Endothelial cell of umbilical vein (primary cell): ENCODE measurements around the gene SEMA5A. TPM values are rescaled to one million over a fixed set of nuclear protein-coding genes. Genes with fewer than 3 reads are reported as not detected.

ENCODE experiments used
- BruUV-seq: library from RNA; stranded (reverse); fragments of 400-500 nt; replicated peaks from 2 replicates; lab custom pipeline; 2021; lab: Mats Ljungman, UMichigan
- CTCF ChIA-PET: fragments of 300-600, 350-600 bp; sonication (Branson Sonifier 250); formaldehyde crosslinking; loops from one replicate; lab custom pipeline; 2021; ENCODE audit warnings: antibody characterized with exemption, inconsistent platforms; lab: Charles Lee
- POLR2A ChIA-PET: fragments of 300-600, 350-600 bp; sonication (Branson Sonifier 250); formaldehyde crosslinking; loops from one replicate; lab custom pipeline; 2021; ENCODE audit warnings: antibody characterized with exemption, inconsistent platforms; lab: Charles Lee
- DNase-seq: peaks from one replicate; pipeline ENCODE4 v3.0.0-alpha.2; 2011; ENCODE audit warnings: low read depth, low spot score
- FAIRE-seq: peaks from 2 replicates; lab custom pipeline; 2011; peaks lifted over from hg19 to GRCh38; lab: Jason Lieb, UNC
- H2AFZ ChIP-seq: 2 replicates; pipeline ENCODE4 v1.6.0; 2012; ENCODE audit warnings: low read depth, low read length, control low read depth, inconsistent platforms
- H3K27ac ChIP-seq: 2 replicates; pipeline ENCODE4 v1.5.1; 2011; ENCODE audit warnings: low read depth, mild to moderate bottlenecking, control low read depth, low read length, moderate library complexity; ENCODE audit not compliant: insufficient read depth
- H3K27me3 ChIP-seq, 2 experiments: 2 replicates each; pipeline versions ENCODE4 v1.6.0 to v1.6.1; 2011; ENCODE audit warnings: low read length in 2 of 2, mixed read lengths in 1 of 2; ENCODE audit not compliant: control insufficient read depth in 2 of 2, insufficient read depth in 2 of 2
- H3K36me3 ChIP-seq, 2 experiments: 2 replicates in 1 of 2; 3 replicates in 1 of 2; pipeline ENCODE4 v1.5.1; 2011; ENCODE audit warnings: low read length in 2 of 2, mild to moderate bottlenecking in 1 of 2, moderate library complexity in 1 of 2; ENCODE audit not compliant: control insufficient read depth in 2 of 2, insufficient read depth in 2 of 2; ENCODE audit errors: extremely low read depth in 1 of 2
- H3K4me1 ChIP-seq: 3 replicates; pipeline ENCODE4 v1.5.1; 2011; ENCODE audit warnings: mild to moderate bottlenecking, low read length; ENCODE audit not compliant: control insufficient read depth, insufficient read depth; ENCODE audit errors: extremely low read depth
- H3K4me2 ChIP-seq: 2 replicates; pipeline ENCODE4 v1.6.1; 2011; ENCODE audit warnings: low read length, control low read depth, mixed read lengths; ENCODE audit not compliant: insufficient read depth
- H3K4me3 ChIP-seq, 3 experiments: fragments of 200-600 bp in 1 of 3; sonication (generic), shearing (Covaris generic) in 1 of 3; replicated peaks in 1 of 3; 2 replicates each; pipeline ENCODE4 v1.5.1; 2011 to 2016; ENCODE audit warnings: control low read depth in 3 of 3, low read length in 3 of 3, mild to moderate bottlenecking in 2 of 3, inconsistent platforms in 1 of 3, low read depth in 1 of 3, moderate library complexity in 1 of 3; ENCODE audit not compliant: insufficient read depth in 1 of 3
- H3K79me2 ChIP-seq: 2 replicates; pipeline ENCODE4 v1.6.0; 2012; ENCODE audit warnings: low read length, inconsistent platforms; ENCODE audit not compliant: control insufficient read depth, insufficient read depth
- H3K9ac ChIP-seq: replicated peaks from 2 replicates; pipeline ENCODE3; 2011; ENCODE audit warnings: low read length, control low read depth; ENCODE audit not compliant: insufficient read depth; ENCODE audit errors: extremely low read depth
- H3K9me1 ChIP-seq: replicated peaks from 3 replicates; pipeline ENCODE4 v1.6.0; 2011; ENCODE audit warnings: mild to moderate bottlenecking, low read length; ENCODE audit not compliant: control insufficient read depth, insufficient read depth; ENCODE audit errors: extremely low read depth
- H3K9me3 ChIP-seq: replicated peaks from 2 replicates; pipeline ENCODE4 v1.5.1; 2012; ENCODE audit warnings: low read length, inconsistent platforms; ENCODE audit not compliant: control insufficient read depth, insufficient read depth
- H4K20me1 ChIP-seq: replicated peaks from 2 replicates; pipeline ENCODE3; 2011; ENCODE audit warnings: mild to moderate bottlenecking, low read length; ENCODE audit not compliant: control insufficient read depth, insufficient read depth; ENCODE audit errors: extremely low read depth
- EZH2 ChIP-seq: IDR thresholded peaks from 2 replicates; pipeline ENCODE4 v1.6.1; 2012; ENCODE audit warnings: borderline replicate concordance, low read depth, mild to moderate bottlenecking, moderate library complexity, low read length, inconsistent platforms; ENCODE audit not compliant: severe bottlenecking
- FOS ChIP-seq: IDR thresholded peaks from 2 replicates; pipeline ENCODE4 v1.6.1; 2011; ENCODE audit warnings: mild to moderate bottlenecking, low read length, moderate library complexity, borderline replicate concordance; ENCODE audit not compliant: insufficient read depth
- MYC ChIP-seq: IDR thresholded peaks from one replicate; pipeline ENCODE4 v1.6.1; 2011; ENCODE audit warnings: mild to moderate bottlenecking, low read depth, low read length
- POLR2AphosphoS5 ChIP-seq: IDR thresholded peaks from 2 replicates; pipeline ENCODE4 v1.6.1; 2012; ENCODE audit warnings: low read depth, mild to moderate bottlenecking, control low read depth, low read length, moderate library complexity; ENCODE audit not compliant: insufficient read depth
- dilution Hi-C: fragments of 300-500 bp; cut with MboI; formaldehyde crosslinking; loops from one replicate; pipeline ENCODE4 v1.15.0; 2019; ENCODE audit warnings: low sequenced_read_pairs; ENCODE audit not compliant: extremely low pct_ligation_motif_present
- intact Hi-C: fragments of 100-400 bp; cut with micrococcal nuclease; formaldehyde crosslinking; loops from one replicate; pipeline ENCODE4 v1.10.0; 2022
- polyA plus RNA-seq, 4 experiments: library from polyadenylated mRNA; depleted of rRNA in 3 of 4; stranded (reverse) in 3 of 4; unstranded in 1 of 4; fragments of >200 nt; gene quantifications; 2 replicates each; pipeline versions ENCODE4 v1.2.1 to v1.2.3, GENCODE V29; 2011 to 2012; ENCODE audit warnings: missing spikeins in 1 of 4
- total RNA-seq: library from RNA; stranded (reverse); gene quantifications from 2 replicates; pipeline ENCODE4 v1.2.3, GENCODE V29; 2021
- TF ChIP-seq, protein P1 (sequence below), 2 donors: IDR thresholded peaks; 1 replicate in 1 of 2; 2 replicates in 1 of 2; pipeline ENCODE4 v1.5.1; 2011; ENCODE audit warnings: low read length in 2 of 2, mild to moderate bottlenecking in 2 of 2, moderate library complexity in 2 of 2, control low read depth in 1 of 2, inconsistent platforms in 1 of 2, low read depth in 1 of 2; ENCODE audit not compliant: insufficient read depth in 1 of 2; ENCODE audit errors: extremely low read depth in 1 of 2
- TF ChIP-seq, protein P2 (sequence below): IDR thresholded peaks from 2 replicates; pipeline ENCODE4 v1.6.1; 2011; ENCODE audit not compliant: insufficient read depth, insufficient read length

Gene SEMA5A
- total and polyA plus RNA-seq, 2 donors (not counting 3 experiments of a cell fraction or from before 2014, with no cell fraction given): 0.04 to 0.06 TPM

DNA sequence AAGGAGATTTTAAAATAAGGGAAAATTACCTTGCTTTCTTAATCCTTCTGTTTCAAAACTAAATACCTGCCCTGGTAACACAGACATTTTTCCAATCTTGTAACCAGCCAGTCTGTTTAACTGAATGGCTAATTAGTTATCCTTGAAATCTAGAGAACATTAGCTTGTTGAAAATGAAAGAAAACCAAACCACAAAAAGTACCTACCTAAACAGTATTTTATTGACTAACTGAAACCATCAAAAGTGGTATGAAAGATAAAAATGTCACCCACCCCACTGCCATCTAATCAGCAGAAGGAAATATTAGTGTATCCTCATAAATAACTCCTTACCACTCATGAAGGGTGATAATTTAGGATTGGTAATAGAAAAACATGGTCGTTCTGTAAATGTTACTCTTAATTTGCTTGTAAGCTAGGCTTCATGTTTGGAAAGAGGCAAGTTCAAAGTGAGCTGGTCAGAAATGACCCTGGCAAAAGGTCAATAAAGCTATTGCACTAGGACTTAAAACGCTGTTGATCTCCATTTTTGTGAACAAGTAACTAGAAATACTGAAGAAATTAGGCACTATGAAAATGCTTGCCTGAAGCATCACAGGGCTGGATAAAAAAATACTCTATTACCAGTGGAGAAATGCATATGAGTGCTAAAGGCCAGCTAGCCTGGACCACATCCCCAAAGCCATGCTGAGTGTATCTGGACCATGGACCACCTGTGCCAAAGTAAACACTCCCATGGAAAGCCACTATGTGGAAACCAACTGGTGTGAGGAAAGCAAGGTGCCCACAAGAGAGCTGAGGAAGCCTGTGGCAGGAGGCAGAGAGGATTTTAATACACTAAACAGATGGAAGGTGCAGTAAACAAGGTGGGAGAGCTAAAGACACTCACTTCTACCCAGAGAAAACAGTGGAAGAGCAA lies 8.4 kb downstream of the SEMA5A start:
- no TSS peak for BruUV-seq
- POLR2A ChIA-PET: no interaction called here
- H3K4me2 ChIP-seq: no peak overlapping the region
- no peak overlapping the region for H3K4me3 ChIP-seq
- DNase-seq (no peak), FAIRE-seq (no peak)
- intact Hi-C loops (no loop called here), dilution Hi-C loops (no loop called here)
- H3K27ac ChIP-seq: no peak overlapping the region
- TF ChIP-seq POLR2AphosphoS5: no peak
- TF ChIP-seq, protein P1, sequence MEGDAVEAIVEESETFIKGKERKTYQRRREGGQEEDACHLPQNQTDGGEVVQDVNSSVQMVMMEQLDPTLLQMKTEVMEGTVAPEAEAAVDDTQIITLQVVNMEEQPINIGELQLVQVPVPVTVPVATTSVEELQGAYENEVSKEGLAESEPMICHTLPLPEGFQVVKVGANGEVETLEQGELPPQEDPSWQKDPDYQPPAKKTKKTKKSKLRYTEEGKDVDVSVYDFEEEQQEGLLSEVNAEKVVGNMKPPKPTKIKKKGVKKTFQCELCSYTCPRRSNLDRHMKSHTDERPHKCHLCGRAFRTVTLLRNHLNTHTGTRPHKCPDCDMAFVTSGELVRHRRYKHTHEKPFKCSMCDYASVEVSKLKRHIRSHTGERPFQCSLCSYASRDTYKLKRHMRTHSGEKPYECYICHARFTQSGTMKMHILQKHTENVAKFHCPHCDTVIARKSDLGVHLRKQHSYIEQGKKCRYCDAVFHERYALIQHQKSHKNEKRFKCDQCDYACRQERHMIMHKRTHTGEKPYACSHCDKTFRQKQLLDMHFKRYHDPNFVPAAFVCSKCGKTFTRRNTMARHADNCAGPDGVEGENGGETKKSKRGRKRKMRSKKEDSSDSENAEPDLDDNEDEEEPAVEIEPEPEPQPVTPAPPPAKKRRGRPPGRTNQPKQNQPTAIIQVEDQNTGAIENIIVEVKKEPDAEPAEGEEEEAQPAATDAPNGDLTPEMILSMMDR (IDR thresholded peaks at IDR 0.05; ENCODE audit: extremely low read depth in 1 of 2, insufficient read depth in 1 of 2, low read depth in 1 of 2, low read length in 2 of 2): no peak
- TF ChIP-seq, protein P2, sequence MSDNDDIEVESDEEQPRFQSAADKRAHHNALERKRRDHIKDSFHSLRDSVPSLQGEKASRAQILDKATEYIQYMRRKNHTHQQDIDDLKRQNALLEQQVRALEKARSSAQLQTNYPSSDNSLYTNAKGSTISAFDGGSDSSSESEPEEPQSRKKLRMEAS: no peak
- no peak for TF ChIP-seq MYC
- no peak for TF ChIP-seq EZH2
- no peak for TF ChIP-seq FOS
- no peak overlapping the region for H3K9ac ChIP-seq
- no peaks in the 10 kb centered on the region for H3K27me3 ChIP-seq
- CTCF ChIA-PET: no interaction called here
- H4K20me1 ChIP-seq: no peaks in the 10 kb centered on the region
- no peaks in the 10 kb centered on the region for H3K9me1 ChIP-seq
- no peaks in the 10 kb centered on the region for H3K36me3 ChIP-seq
- H2AFZ ChIP-seq: no peak overlapping the region
- H3K4me1 ChIP-seq: no peaks in the 10 kb centered on the region
- no peaks in the 10 kb centered on the region for H3K9me3 ChIP-seq
- H3K79me2 ChIP-seq: no peaks in the 10 kb centered on the region
